Measurements from ENCODE around the gene POU6F1. TPM values are rescaled to one million over a fixed set of nuclear protein-coding genes. Genes with fewer than 3 reads are reported as not detected.

The POU6F1 gene
- total and polyA plus RNA-seq, 9 of the 15 experiments (the other 6 are each of a cell fraction or from before 2014, with no cell fraction given) = 0.14 to 3.3 (median 1.1) TPM

DNA sequence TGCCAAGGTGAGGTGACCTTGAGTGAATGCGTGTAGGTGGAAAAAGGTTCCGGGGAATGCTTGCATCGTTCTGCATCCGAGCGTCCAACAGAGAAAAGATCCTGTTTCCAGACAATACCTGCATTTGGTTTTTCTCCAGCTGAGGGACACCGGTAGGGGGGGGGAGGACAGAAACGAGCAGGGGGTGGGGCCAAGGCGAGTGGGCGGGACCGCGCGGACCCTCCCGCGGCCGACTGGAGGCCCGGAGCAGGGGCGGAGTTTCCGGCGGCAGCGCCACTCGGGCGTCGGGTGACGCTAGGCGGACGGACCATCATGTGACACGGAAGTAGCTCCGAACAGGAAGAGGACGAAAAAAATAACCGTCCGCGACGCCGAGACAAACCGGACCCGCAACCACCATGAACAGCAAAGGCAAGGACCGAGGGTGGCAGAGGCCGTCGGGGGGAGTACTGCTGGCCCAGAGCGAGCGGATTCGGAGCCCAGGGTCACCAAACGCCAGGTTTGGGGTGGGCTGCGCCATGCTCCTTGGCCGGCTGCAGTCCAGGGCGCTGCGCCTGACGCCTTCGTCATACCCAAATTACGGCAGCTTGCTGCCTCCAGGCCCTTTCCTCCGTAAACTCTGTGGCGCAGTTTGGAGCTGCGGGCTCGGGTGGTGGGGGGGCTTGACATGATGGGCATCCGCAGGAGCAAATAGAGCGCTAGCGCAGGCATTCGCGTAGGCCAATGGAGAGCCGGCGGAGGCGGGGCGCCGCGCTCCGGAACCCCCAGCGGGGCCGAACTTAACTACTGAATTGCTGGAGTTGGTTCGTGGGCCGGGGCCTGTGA lies 20.9 kb upstream of the POU6F1 start, which contains the start of gene DAZAP2 (continued):
- no peak for TF ChIP-seq CC2D1A (IDR thresholded peaks at IDR 0.05)
- TF ChIP-seq ZNF253 (CRISPR knock-in tag; conservative IDR thresholded peaks at IDR 0.05) = no peak
- TF ChIP-seq MECOM (CRISPR knock-in tag; IDR thresholded peaks at IDR 0.05) = no peak
- TF ChIP-seq, protein P1, sequence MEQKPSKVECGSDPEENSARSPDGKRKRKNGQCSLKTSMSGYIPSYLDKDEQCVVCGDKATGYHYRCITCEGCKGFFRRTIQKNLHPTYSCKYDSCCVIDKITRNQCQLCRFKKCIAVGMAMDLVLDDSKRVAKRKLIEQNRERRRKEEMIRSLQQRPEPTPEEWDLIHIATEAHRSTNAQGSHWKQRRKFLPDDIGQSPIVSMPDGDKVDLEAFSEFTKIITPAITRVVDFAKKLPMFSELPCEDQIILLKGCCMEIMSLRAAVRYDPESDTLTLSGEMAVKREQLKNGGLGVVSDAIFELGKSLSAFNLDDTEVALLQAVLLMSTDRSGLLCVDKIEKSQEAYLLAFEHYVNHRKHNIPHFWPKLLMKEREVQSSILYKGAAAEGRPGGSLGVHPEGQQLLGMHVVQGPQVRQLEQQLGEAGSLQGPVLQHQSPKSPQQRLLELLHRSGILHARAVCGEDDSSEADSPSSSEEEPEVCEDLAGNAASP (IDR thresholded peaks at IDR 0.05) = no peak
- TF ChIP-seq BRF1 (IDR thresholded peaks at IDR 0.05; ENCODE audit: borderline replicate concordance, extremely low read depth, insufficient read length) = no peak
- TF ChIP-seq, protein P2, sequence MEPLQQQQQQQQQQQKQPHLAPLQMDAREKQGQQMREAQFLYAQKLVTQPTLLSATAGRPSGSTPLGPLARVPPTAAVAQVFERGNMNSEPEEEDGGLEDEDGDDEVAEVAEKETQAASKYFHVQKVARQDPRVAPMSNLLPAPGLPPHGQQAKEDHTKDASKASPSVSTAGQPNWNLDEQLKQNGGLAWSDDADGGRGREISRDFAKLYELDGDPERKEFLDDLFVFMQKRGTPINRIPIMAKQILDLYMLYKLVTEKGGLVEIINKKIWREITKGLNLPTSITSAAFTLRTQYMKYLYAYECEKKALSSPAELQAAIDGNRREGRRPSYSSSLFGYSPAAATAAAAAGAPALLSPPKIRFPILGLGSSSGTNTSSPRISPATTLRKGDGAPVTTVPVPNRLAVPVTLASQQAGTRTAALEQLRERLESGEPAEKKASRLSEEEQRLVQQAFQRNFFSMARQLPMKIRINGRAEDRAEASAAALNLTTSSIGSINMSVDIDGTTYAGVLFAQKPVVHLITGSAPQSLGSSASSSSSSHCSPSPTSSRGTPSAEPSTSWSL (CRISPR knock-in tag; IDR thresholded peaks at IDR 0.05; ENCODE audit: borderline replicate concordance) = no peak
- no peak for TF ChIP-seq ZNF507 (tag; conservative IDR thresholded peaks at IDR 0.05)

Measured in K562 (cell line).